ENCODE measurements around the gene NAT14. TPM values are rescaled to one million over a fixed set of nuclear protein-coding genes. Genes with fewer than 3 reads are reported as not detected.

The NAT14 gene
- polyA plus RNA-seq, 2 donors, result 4.2 to 6.8 TPM

GRCh38 chr19:55482967-55483705 is 1.9 kb upstream of the NAT14 start:
- Histone ChIP-seq H3K36me3 (ENCODE audit: control insufficient read depth in 2 of 2, insufficient read depth in 2 of 2, low read length in 1 of 2) (peaks cover 0 to 21% of the 10 kb centered on the region in 2 donors), H3K4me1 (ENCODE audit: control insufficient read depth in 2 of 2, insufficient read depth in 2 of 2, low read length in 1 of 2) (peaks cover 6 to 9% of the 10 kb centered on the region in 2 donors)
- 92 to 95% methylated on average over 44 to 47 of the region's 47 CpGs for WGBS, 2 donors

GRCh38 chr19:55483706-55484592 is 1.0 kb upstream of the NAT14 start:
- Histone ChIP-seq H3K36me3 (ENCODE audit: control insufficient read depth in 2 of 2, insufficient read depth in 2 of 2, low read length in 1 of 2) (peaks cover 0 to 17% of the 10 kb centered on the region in 2 donors), H3K4me3 (ENCODE audit: low read depth in 1 of 2, low read length in 2 of 2) (no peak overlapping the region), H3K27me3 (ENCODE audit: control insufficient read depth in 1 of 2, insufficient read depth in 2 of 2, low read length in 2 of 2) (no peaks in the 10 kb centered on the region), H3K9me3 (ENCODE audit: control insufficient read depth in 2 of 2, insufficient read depth in 1 of 2, low read depth in 1 of 2, low read length in 1 of 2) (no peaks in the 10 kb centered on the region), H3K27ac (ENCODE audit: low read depth in 2 of 2, low read length in 1 of 2) (no peak overlapping the region), H3K4me1 (ENCODE audit: control insufficient read depth in 2 of 2, insufficient read depth in 2 of 2, low read length in 1 of 2) (peaks cover 6 to 9% of the 10 kb centered on the region in 2 donors)
- WGBS, 2 donors, result 79 to 82% methylated on average over 41 to 46 of the region's 46 CpGs

More at GRCh38 chr19:55482967-55483705, 1.9 kb upstream of the NAT14 start:
- Histone ChIP-seq H3K27ac (ENCODE audit: low read depth in 2 of 2, low read length in 1 of 2) (no peak overlapping the region), H3K27me3 (ENCODE audit: control insufficient read depth in 1 of 2, insufficient read depth in 2 of 2, low read length in 2 of 2) (no peaks in the 10 kb centered on the region), H3K4me3 (ENCODE audit: low read depth in 1 of 2, low read length in 2 of 2) (no peak overlapping the region), H3K9me3 (ENCODE audit: control insufficient read depth in 2 of 2, insufficient read depth in 1 of 2, low read depth in 1 of 2, low read length in 1 of 2) (no peaks in the 10 kb centered on the region)

GRCh38 chr19:55485439-55486011 is 537 bp downstream of the NAT14 start:
- Histone ChIP-seq H3K4me3 (ENCODE audit: low read depth in 1 of 2, low read length in 2 of 2) (peak overlapping the region; percentile 45 to 47), H3K27me3 (ENCODE audit: control insufficient read depth in 1 of 2, insufficient read depth in 2 of 2, low read length in 2 of 2) (no peaks in the 10 kb centered on the region), H3K27ac (ENCODE audit: low read depth in 2 of 2, low read length in 1 of 2) (peak overlapping the region; percentile 75 to 79), H3K9me3 (ENCODE audit: control insufficient read depth in 2 of 2, insufficient read depth in 1 of 2, low read depth in 1 of 2, low read length in 1 of 2) (no peaks in the 10 kb centered on the region), H3K4me1 (ENCODE audit: control insufficient read depth in 2 of 2, insufficient read depth in 2 of 2, low read length in 1 of 2) (peaks cover 6 to 9% of the 10 kb centered on the region in 2 donors), H3K36me3 (ENCODE audit: control insufficient read depth in 2 of 2, insufficient read depth in 2 of 2, low read length in 1 of 2) (peaks cover 0 to 17% of the 10 kb centered on the region in 2 donors)
- WGBS, 2 donors, result 25 to 27% methylated on average over 13 to 18 of the region's 18 CpGs

GRCh38 chr19:55486043-55486970 is 1.3 kb downstream of the NAT14 start:
- Histone ChIP-seq H3K4me3 (ENCODE audit: low read depth in 1 of 2, low read length in 2 of 2) (no peak overlapping the region), H3K27ac (ENCODE audit: low read depth in 2 of 2, low read length in 1 of 2) (peak overlapping the region; percentile 77 to 84), H3K4me1 (ENCODE audit: control insufficient read depth in 2 of 2, insufficient read depth in 2 of 2, low read length in 1 of 2) (peaks cover 6 to 9% of the 10 kb centered on the region in 2 donors), H3K9me3 (ENCODE audit: control insufficient read depth in 2 of 2, insufficient read depth in 1 of 2, low read depth in 1 of 2, low read length in 1 of 2) (no peaks in the 10 kb centered on the region), H3K27me3 (ENCODE audit: control insufficient read depth in 1 of 2, insufficient read depth in 2 of 2, low read length in 2 of 2) (no peaks in the 10 kb centered on the region), H3K36me3 (ENCODE audit: control insufficient read depth in 2 of 2, insufficient read depth in 2 of 2, low read length in 1 of 2) (peaks cover 0 to 17% of the 10 kb centered on the region in 2 donors)
- 66 to 79% methylated on average over 53 of the region's 53 CpGs for WGBS, 2 donors

- peak overlapping the region; percentile 77 to 84 for H3K27ac ChIP-seq (ENCODE audit: low read depth in 2 of 2, low read length in 1 of 2)
- H3K4me1 ChIP-seq (ENCODE audit: control insufficient read depth in 2 of 2, insufficient read depth in 2 of 2, low read length in 1 of 2), result peaks cover 9 to 15% of the 10 kb centered on the region in 2 donors
- H3K36me3 ChIP-seq (ENCODE audit: control insufficient read depth in 2 of 2, insufficient read depth in 2 of 2, low read length in 1 of 2), result peaks cover 0 to 17% of the 10 kb centered on the region in 2 donors
- no peaks in the 10 kb centered on the region for H3K9me3 ChIP-seq (ENCODE audit: control insufficient read depth in 2 of 2, insufficient read depth in 1 of 2, low read depth in 1 of 2, low read length in 1 of 2)
- WGBS, 2 donors, result 18 to 27% methylated on average over 27 of the region's 27 CpGs
- no peak overlapping the region for H3K4me3 ChIP-seq (ENCODE audit: low read depth in 1 of 2, low read length in 2 of 2)
- no peaks in the 10 kb centered on the region for H3K27me3 ChIP-seq (ENCODE audit: control insufficient read depth in 1 of 2, insufficient read depth in 2 of 2, low read length in 2 of 2)
Measured at GRCh38 chr19:55486971-55487923, 2.3 kb downstream of the NAT14 start.

GRCh38 chr19:55487924-55488687 is 3.1 kb downstream of the NAT14 start, which contains the start of gene SSC5D:
Gene SSC5D (plus strand): TSS chr19:55488436. CDS start chr19:55488590, 154 bp downstream.
- peaks cover 9 to 17% of the 10 kb centered on the region in 2 donors for H3K4me1 ChIP-seq (ENCODE audit: control insufficient read depth in 2 of 2, insufficient read depth in 2 of 2, low read length in 1 of 2)
- WGBS, 2 donors, result 14 to 19% methylated on average over 15 to 17 of the region's 21 CpGs
- no peaks in the 10 kb centered on the region for H3K9me3 ChIP-seq (ENCODE audit: control insufficient read depth in 2 of 2, insufficient read depth in 1 of 2, low read depth in 1 of 2, low read length in 1 of 2)
- H3K4me3 ChIP-seq (ENCODE audit: low read depth in 1 of 2, low read length in 2 of 2), result no peak within 1 kb of the TSS
- H3K36me3 ChIP-seq (ENCODE audit: control insufficient read depth in 2 of 2, insufficient read depth in 2 of 2, low read length in 1 of 2), result peaks cover 0 to 9% of the 10 kb centered on the region in 2 donors
- H3K27me3 ChIP-seq (ENCODE audit: control insufficient read depth in 1 of 2, insufficient read depth in 2 of 2, low read length in 2 of 2), result no peaks in the 10 kb centered on the region
- H3K27ac ChIP-seq (ENCODE audit: low read depth in 2 of 2, low read length in 1 of 2), result peak within 1 kb of the TSS; percentile 77 to 84

GRCh38 chr19:55488986-55489710 is 4.2 kb downstream of the NAT14 start:
- peak overlapping the region; percentile 40 to 68 for H3K27ac ChIP-seq (ENCODE audit: low read depth in 2 of 2, low read length in 1 of 2)

More at GRCh38 chr19:55488986-55489710, 4.2 kb downstream of the NAT14 start:
- no peaks in the 10 kb centered on the region for H3K9me3 ChIP-seq (ENCODE audit: control insufficient read depth in 2 of 2, insufficient read depth in 1 of 2, low read depth in 1 of 2, low read length in 1 of 2)
- peaks cover 9 to 14% of the 10 kb centered on the region in 2 donors for H3K4me1 ChIP-seq (ENCODE audit: control insufficient read depth in 2 of 2, insufficient read depth in 2 of 2, low read length in 1 of 2)
- H3K4me3 ChIP-seq (ENCODE audit: low read depth in 1 of 2, low read length in 2 of 2), result no peak overlapping the region
- WGBS, 2 donors, result 63 to 68% methylated on average over 27 to 36 of the region's 36 CpGs
- H3K27me3 ChIP-seq (ENCODE audit: control insufficient read depth in 1 of 2, insufficient read depth in 2 of 2, low read length in 2 of 2), result no peaks in the 10 kb centered on the region
- H3K36me3 ChIP-seq (ENCODE audit: control insufficient read depth in 2 of 2, insufficient read depth in 2 of 2, low read length in 1 of 2), result no peaks in the 10 kb centered on the region
